SK-N-SH (cell line): ENCODE data around the gene UBR3.

Source experiments
- CHD2 ChIP-seq: fragments of 150-350 bp; IDR thresholded peaks from 2 replicates; pipeline ENCODE4 v1.6.1; 2018; ENCODE audit warnings: low read length; ENCODE audit not compliant: partially characterized antibody
- CTCF ChIP-seq: fragments of 200-600 bp; sonication (generic); IDR thresholded peaks from 2 replicates; pipeline ENCODE4 v1.6.1; 2017; ENCODE audit warnings: antibody characterized with exemption, mild to moderate bottlenecking, moderate library complexity
- EP300 ChIP-seq, 2 experiments: IDR thresholded peaks; 2 replicates each; pipeline versions ENCODE4 v1.4.0 to v1.6.1; 2012; ENCODE audit warnings: borderline replicate concordance in 1 of 2, low read depth in 1 of 2, low read length in 1 of 2
- EZH2phosphoT487 ChIP-seq: fragments of 200-600 bp; sonication (generic); IDR thresholded peaks from 2 replicates; pipeline ENCODE4 v1.6.1; 2017; ENCODE audit warnings: low read depth, mixed run types, mild to moderate bottlenecking, antibody characterized with exemption, moderate library complexity, borderline replicate concordance
- GABPA ChIP-seq: IDR thresholded peaks from 2 replicates; pipeline ENCODE4 v1.4.0; 2012; ENCODE audit warnings: low read depth, mild to moderate bottlenecking
- IRF3 ChIP-seq: fragments of 150-350 bp; IDR thresholded peaks from 2 replicates; pipeline ENCODE4 v1.6.1; 2016; ENCODE audit warnings: mild to moderate bottlenecking, low read depth, low read length
- JUND ChIP-seq: IDR thresholded peaks from 2 replicates; pipeline ENCODE4 v1.4.0; 2012
- MEF2A ChIP-seq: IDR thresholded peaks from 2 replicates; pipeline ENCODE4 v1.4.0; 2012; ENCODE audit warnings: low read depth, borderline replicate concordance
- MXI1 ChIP-seq: IDR thresholded peaks from 2 replicates; pipeline ENCODE4 v1.6.1; 2012; ENCODE audit warnings: mild to moderate bottlenecking, low read depth, low read length, improper control_type of control experiment
- POLR2AphosphoS5 ChIP-seq: IDR thresholded peaks from 2 replicates; pipeline ENCODE4 v1.6.1; 2012; ENCODE audit warnings: low read depth, low read length
- TAF1 ChIP-seq: IDR thresholded peaks from 2 replicates; pipeline ENCODE4 v1.6.1; 2012; ENCODE audit warnings: low read depth, mild to moderate bottlenecking, low read length, moderate library complexity, borderline replicate concordance
- TEAD4 ChIP-seq: IDR thresholded peaks from 2 replicates; pipeline ENCODE4 v1.4.0; 2012; ENCODE audit warnings: mild to moderate bottlenecking, borderline replicate concordance; ENCODE audit not compliant: insufficient read depth
- ZBTB33 ChIP-seq: IDR thresholded peaks from 2 replicates; pipeline ENCODE4 v1.4.0; 2012; ENCODE audit warnings: low read depth, borderline replicate concordance

GRCh38 chr2:169900686-169901085 is 73.4 kb downstream of the UBR3 start:
- TF ChIP-seq GABPA (no peak), CTCF (no peak), EP300 (IDR thresholded peaks at IDR 0.05; ENCODE audit: borderline replicate concordance in 1 of 2, low read depth in 1 of 2, low read length in 1 of 2) (no peak), MXI1 (no peak), POLR2AphosphoS5 (no peak), IRF3 (no peak), TEAD4 (no peak), ZBTB33 (no peak), CHD2 (no peak), TAF1 (no peak), JUND (no peak), MEF2A (no peak), EZH2phosphoT487 (no peak)
